ENCODE measurements around the gene NXN. TPM values are rescaled to one million over a fixed set of nuclear protein-coding genes. Genes with fewer than 3 reads are reported as not detected.

NXN gene
- total RNA-seq, 4 donors from 2014 or later: 10.6 to 222 (median 13.8) TPM

DNA sequence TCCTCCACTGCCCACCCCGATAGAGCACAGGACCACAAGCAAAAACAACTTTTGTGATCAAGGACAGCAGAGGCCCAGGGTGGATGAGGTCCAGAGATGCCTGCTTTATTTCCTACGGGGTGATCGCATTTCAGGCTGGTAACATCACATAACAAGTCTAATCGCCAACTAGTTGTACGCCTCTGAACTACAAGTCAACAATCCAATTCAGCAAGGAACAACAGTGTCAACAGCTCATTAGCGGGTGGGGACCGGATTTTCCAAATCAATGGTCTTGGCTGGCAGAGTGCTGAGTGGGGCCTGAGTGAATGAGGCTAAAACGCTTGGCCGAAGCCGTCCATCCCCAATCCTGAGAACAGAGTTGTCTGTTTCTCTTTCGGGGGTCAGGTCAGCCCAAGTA lies 180.3 kb downstream of the NXN start:
- Histone ChIP-seq H3K4me1 (peaks cover 0 to 13% (median 9%) of the 10 kb centered on the region in 4 donors), H3K27me3 (no peaks in the 10 kb centered on the region), H3K4me3 (no peak overlapping the region), H3K36me3 (no peaks in the 10 kb centered on the region), H3K9me3 (no peaks in the 10 kb centered on the region), H3K27ac (no peak overlapping the region)
- TF ChIP-seq EP300 (IDR thresholded peaks at IDR 0.05; ENCODE audit: low read depth): no peak
- no peak for TF ChIP-seq CTCF (IDR thresholded peaks at IDR 0.05)
- TF ChIP-seq POLR2AphosphoS5 (IDR thresholded peaks at IDR 0.05): no peak
- no peak for TF ChIP-seq POLR2A (IDR thresholded peaks at IDR 0.05)
- intact Hi-C loops (cut with DNase I; ENCODE audit: low total_unique reads) (no loop called here), in situ Hi-C loops (cut with MboI; ENCODE audit: low pct_ligation_motif_present in 1 of 4, low pct_unique_long_range_greater_than_20kb in 1 of 4, low sequenced_read_pairs in 3 of 4) (loop anchor here in 2 of 4 donors (10.0 kb wide), 1 partner anchor 186 kb away; no protein-coding TSS in a partner anchor)
- no peak for DNase-seq
- 79% methylated on average over 11 of the region's 11 CpGs; no CpG with 5 or more reads in 1 of the 2 donors for WGBS, 2 donors (ENCODE audit: low coverage in 1 of 2)

GRCh38 chr17:798246-798645 lies 181.3 kb downstream of the NXN start:
- H3K27ac ChIP-seq: no peak overlapping the region
- no peak overlapping the region for H3K4me3 ChIP-seq
- H3K27me3 ChIP-seq: no peaks in the 10 kb centered on the region
- TF ChIP-seq CTCF (IDR thresholded peaks at IDR 0.05): no peak
- TF ChIP-seq POLR2AphosphoS5 (IDR thresholded peaks at IDR 0.05): no peak
- TF ChIP-seq POLR2A (IDR thresholded peaks at IDR 0.05): no peak
- peaks cover 0 to 13% (median 9%) of the 10 kb centered on the region in 4 donors for H3K4me1 ChIP-seq
- intact Hi-C loops (cut with DNase I; ENCODE audit: low total_unique reads) (no loop called here), in situ Hi-C loops (cut with MboI; ENCODE audit: low pct_ligation_motif_present in 1 of 4, low pct_unique_long_range_greater_than_20kb in 1 of 4, low sequenced_read_pairs in 3 of 4) (loop anchor here in 2 of 4 donors (10.0 kb wide), 1 partner anchor 187 kb away; no protein-coding TSS in a partner anchor)
- no peaks in the 10 kb centered on the region for H3K36me3 ChIP-seq
- H3K9me3 ChIP-seq: no peaks in the 10 kb centered on the region
- DNase-seq: no peak
- WGBS, 2 donors (ENCODE audit: low coverage in 1 of 2): 62 to 82% methylated on average over 9 to 11 of the region's 11 CpGs

GRCh38 chr17:797236-797840 lies 182.2 kb downstream of the NXN start:
- peaks cover 0 to 13% (median 9%) of the 10 kb centered on the region in 4 donors for H3K4me1 ChIP-seq
- no peak for DNase-seq
- TF ChIP-seq CTCF (IDR thresholded peaks at IDR 0.05) (no peak), EP300 (IDR thresholded peaks at IDR 0.05; ENCODE audit: low read depth) (no peak), POLR2AphosphoS5 (IDR thresholded peaks at IDR 0.05) (no peak), POLR2A (IDR thresholded peaks at IDR 0.05) (no peak)
- H3K27me3 ChIP-seq: no peaks in the 10 kb centered on the region
- intact Hi-C loops (cut with DNase I; ENCODE audit: low total_unique reads) (no loop called here), in situ Hi-C loops (cut with MboI; ENCODE audit: low pct_ligation_motif_present in 1 of 4, low pct_unique_long_range_greater_than_20kb in 1 of 4, low sequenced_read_pairs in 3 of 4) (loop anchor here in 2 of 4 donors (10.0 kb wide), 1 partner anchor 187 kb away; no protein-coding TSS in a partner anchor)
- peak overlapping the region in 1 of 4 donors; percentile 37 for H3K27ac ChIP-seq
- peaks cover 0 to 4% (median 0%) of the 10 kb centered on the region in 4 donors for H3K36me3 ChIP-seq
- H3K4me3 ChIP-seq: no peak overlapping the region
- no peaks in the 10 kb centered on the region for H3K9me3 ChIP-seq
- WGBS, 2 donors (ENCODE audit: low coverage in 1 of 2): 92 to 94% methylated on average over 9 to 22 of the region's 22 CpGs

DNA sequence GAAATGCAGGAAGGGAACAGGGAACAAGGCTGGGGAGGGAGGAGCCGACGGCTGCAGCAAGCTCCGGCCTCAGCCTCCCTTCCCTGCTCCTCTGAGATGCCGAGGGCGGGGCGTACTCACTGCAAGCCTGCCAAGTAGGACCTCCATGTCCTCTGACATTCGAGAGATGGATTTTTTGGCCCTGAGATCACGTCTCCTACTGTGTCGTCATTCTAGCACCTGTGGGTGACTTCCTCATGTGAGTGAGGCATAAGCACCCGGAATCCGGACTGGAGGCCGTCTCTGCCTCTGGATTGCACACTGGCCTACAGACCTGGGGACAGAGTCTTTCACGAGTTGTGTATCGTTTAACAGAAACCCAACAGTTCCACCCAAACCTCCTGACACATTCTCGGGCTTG lies 183.0 kb downstream of the NXN start:
- intact Hi-C loops (cut with DNase I; ENCODE audit: low total_unique reads) (no loop called here), in situ Hi-C loops (cut with MboI; ENCODE audit: low pct_ligation_motif_present in 1 of 4, low pct_unique_long_range_greater_than_20kb in 1 of 4, low sequenced_read_pairs in 3 of 4) (loop anchor here in 2 of 4 donors (10.0 kb wide), 1 partner anchor 188 kb away; no protein-coding TSS in a partner anchor)

More for the DNA sequence above, 183.0 kb downstream of the NXN start:
- Histone ChIP-seq H3K27me3 (no peaks in the 10 kb centered on the region), H3K27ac (peak overlapping the region in 1 of 4 donors; percentile 37), H3K9me3 (no peaks in the 10 kb centered on the region), H3K4me1 (peaks cover 0 to 13% (median 9%) of the 10 kb centered on the region in 4 donors), H3K4me3 (no peak overlapping the region), H3K36me3 (peaks cover 0 to 6% (median 3%) of the 10 kb centered on the region in 4 donors)
- DNase-seq: no peak
- 85 to 100% methylated on average over 2 to 15 of the region's 15 CpGs for WGBS, 2 donors (ENCODE audit: low coverage in 1 of 2)
- TF ChIP-seq EP300 (IDR thresholded peaks at IDR 0.05; ENCODE audit: low read depth) (no peak), CTCF (IDR thresholded peaks at IDR 0.05) (no peak), POLR2A (IDR thresholded peaks at IDR 0.05) (no peak), POLR2AphosphoS5 (IDR thresholded peaks at IDR 0.05) (no peak)

All from transverse colon (tissue), 4 donors.